Activated naive CD8-positive, alpha-beta T cell treated with anti-CD3 and anti-CD28 coated beads, Interleukin-2, amount 50 U/mL, for 16 hours (primary cell): ENCODE data around the gene TAF11L10.
"Not testable (repeated sequence)": the region's sequence is repeated elsewhere in the genome, so short reads cannot be mapped to it uniquely, and the experiment has no call there.

Source experiments
- DNase-seq: peaks from one replicate; pipeline ENCODE4 v3.0.0-alpha.2; 2020; ENCODE audit warnings: low read depth, low spot score

The TAF11L10 gene

GRCh38 chr5:17597728-17598127 is at the start of gene TAF11L10:
TSS of gene TAF11L10 (minus strand) at chr5:17597828.
- DNase-seq, result not testable (repeated sequence)

- DNase-seq, result no peak
Measured at GRCh38 chr5:17634160-17634559, 36.5 kb upstream of the TAF11L10 start, which contains the start of gene TAF11L14. TSS of gene TAF11L14 (plus strand) at chr5:17634460.

DNA sequence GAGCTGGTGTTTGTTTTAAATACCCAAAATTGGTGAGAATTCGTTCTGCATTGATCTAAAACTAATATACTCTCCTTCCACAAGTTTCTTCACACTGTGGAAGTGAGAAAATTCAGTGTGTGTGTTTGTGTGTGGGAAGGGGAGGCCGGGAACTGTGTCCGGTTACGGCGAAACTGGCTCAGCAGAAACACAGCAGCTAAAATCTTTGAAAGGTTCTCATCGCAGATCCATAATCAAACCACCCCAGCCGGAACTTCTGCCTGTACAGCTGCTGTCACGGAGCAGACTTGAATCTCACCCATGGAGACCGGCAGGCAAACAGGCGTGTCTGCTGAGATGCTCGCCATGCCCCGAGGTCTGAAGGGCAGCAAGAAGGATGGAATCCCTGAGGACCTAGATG is 34.2 kb upstream of the TAF11L10 start, which contains the start of gene TAF11L13:
Gene TAF11L13, plus strand, starts transcription at position 301 of the 400 bp plus-strand sequence.
- DNase-seq, result not testable (repeated sequence)

GRCh38 chr5:17625686-17626085 is 28.1 kb upstream of the TAF11L10 start:
- no peak for DNase-seq

DNA sequence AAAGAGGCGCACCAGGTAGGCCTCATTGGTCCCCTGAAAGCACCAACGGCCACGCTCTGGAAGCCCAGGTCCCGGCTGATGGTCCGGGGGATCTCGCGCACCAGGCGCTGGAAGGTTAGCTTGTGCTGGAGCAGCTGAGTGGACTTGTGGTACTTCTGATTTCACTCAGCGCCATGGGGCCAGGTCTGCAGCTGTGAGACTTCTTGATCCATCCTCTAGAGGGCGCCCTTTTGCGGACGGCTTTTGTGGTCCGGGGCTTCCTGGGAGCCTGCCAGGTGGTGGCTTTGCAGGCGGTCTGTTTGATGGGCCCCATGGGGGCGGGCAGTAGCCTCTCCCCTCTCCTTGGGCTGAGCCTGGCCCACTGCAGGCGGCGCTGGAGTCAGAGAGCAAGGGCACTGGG is 23.0 kb upstream of the TAF11L10 start:
- DNase-seq, result no peak

GRCh38 chr5:17619354-17619753 is 21.7 kb upstream of the TAF11L10 start:
- no peak for DNase-seq

- no peak for DNase-seq
Measured at GRCh38 chr5:17614872-17615605, 17.4 kb upstream of the TAF11L10 start.

DNA sequence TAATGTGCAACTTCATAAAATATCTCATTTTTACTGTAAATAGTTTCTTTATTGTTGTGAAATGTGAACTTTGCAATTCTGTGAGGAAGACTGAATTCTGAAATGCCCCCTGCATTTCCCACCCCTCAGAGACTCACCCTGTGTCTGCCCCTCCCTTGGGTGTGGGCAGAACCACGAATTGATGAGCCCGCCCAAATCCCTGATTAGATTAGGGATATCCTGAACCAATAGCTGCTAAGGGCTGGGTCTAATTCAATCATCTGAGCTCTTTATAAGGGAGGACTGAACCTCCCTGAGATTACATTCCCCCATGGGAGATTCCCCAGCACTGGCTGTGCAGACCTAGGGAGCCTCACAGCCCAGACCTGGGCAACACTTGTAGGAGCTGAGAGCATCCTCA is 12.5 kb upstream of the TAF11L10 start, which contains the start of gene TAF11L12:
Gene TAF11L12, plus strand, starts transcription at position 301 of the 400 bp plus-strand sequence.
- DNase-seq, result not testable (repeated sequence)

- DNase-seq, result not testable (repeated sequence)
Measured at GRCh38 chr5:17607461-17607860, 9.8 kb upstream of the TAF11L10 start.

DNA sequence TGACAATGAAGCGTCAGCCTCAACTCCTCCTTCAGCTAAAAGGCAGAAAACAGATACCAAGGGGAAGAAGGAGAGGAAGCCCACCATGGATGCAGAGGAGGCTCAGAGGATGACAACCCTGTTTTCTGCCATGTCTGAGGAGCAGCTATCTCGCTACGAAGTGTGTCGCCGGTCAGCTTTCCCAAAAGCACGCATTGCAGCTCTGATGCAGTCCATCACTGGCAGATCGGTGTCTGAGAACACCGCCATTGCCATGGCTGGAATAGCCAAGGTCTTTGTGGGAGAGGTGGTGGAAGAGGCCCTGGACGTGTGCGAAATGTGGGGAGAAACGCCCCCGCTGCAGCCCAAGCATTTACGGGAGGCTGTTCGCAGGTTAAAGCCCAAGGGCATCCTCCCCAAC is 7.3 kb upstream of the TAF11L10 start:
- no peak for DNase-seq

DNA sequence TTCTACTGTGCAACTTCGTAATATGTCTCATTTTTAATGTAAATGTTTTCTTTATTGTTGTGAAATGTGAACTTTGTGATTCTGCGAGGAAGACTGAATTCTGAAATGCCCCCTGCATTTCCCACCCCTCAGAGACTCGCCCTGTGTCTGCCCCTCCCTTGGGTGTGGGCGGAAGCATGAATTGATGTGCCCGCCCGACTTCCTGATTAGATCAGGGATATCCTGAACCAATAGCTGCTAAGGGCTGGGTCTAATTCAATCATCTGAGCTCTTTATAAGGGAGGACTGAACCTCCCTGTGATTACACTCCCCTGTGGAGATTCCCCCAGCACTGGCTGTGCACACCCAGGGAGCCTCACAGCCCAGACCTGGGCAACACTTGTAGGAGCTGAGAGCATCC is 6.3 kb upstream of the TAF11L10 start, which contains the start of gene TAF11L11:
Gene TAF11L11, plus strand, starts transcription at position 304 of the 400 bp plus-strand sequence.
- not testable (repeated sequence) for DNase-seq

DNA sequence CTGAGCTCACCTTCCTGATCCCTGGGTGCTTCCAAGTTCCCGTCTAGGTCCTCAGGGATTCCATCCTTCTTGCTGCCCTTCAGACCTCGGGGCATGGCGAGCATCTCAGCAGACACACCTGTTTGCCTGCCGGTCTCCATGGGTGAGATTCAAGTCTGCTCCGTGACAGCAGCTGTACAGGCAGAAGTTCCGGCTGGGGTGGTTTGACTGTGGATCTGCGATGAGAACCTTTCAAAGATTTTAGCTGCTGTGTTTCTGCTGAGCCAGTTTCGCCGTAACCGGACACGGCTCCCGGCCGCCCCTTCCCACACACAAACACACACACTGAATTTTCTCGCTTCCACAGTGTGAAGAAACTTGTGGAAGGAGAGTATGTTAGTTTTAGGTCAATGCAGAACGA is 3.4 kb downstream of the TAF11L10 start, which contains the start of gene TAF11L9:
Gene TAF11L9, minus strand, starts transcription at position 140 of the 400 bp plus-strand sequence.
- DNase-seq, result not testable (repeated sequence)

- DNase-seq, result not testable (repeated sequence)
Measured at GRCh38 chr5:17590860-17591259, 6.8 kb downstream of the TAF11L10 start, which contains the start of gene TAF11L8. TSS of gene TAF11L8 (minus strand) at chr5:17590960.

GRCh38 chr5:17585658-17586057 is 12.0 kb downstream of the TAF11L10 start, which contains the start of gene TAF11L7:
TSS of gene TAF11L7 (minus strand) at chr5:17585758.
- not testable (repeated sequence) for DNase-seq
